Tibial nerve (tissue), 4 donors: ENCODE data around the gene EPB41.

Experiments
- EP300 ChIP-seq, 2 donors: sonication (generic); formaldehyde crosslinking; IDR thresholded peaks; one replicate each; pipeline ENCODE4 v1.6.1; 2017; ENCODE audit warnings: antibody characterized with exemption in 2 of 2, mild to moderate bottlenecking in 1 of 2
- POLR2A ChIP-seq, 2 donors: fragments of 450-650 bp; IDR thresholded peaks; one replicate each; pipeline ENCODE4 v1.6.1; 2017; ENCODE audit warnings: antibody characterized with exemption in 2 of 2, mild to moderate bottlenecking in 2 of 2, moderate library complexity in 2 of 2
- TF ChIP-seq, protein P1 (sequence below), 5 experiments: fragments of 200-600 bp in 3 of 5; fragments of 450-650 bp in 2 of 5; sonication (generic) in 3 of 5; IDR thresholded peaks; one replicate each; pipeline ENCODE4 v1.5.1; 2016 to 2019; ENCODE audit warnings: antibody characterized with exemption in 5 of 5, mild to moderate bottlenecking in 3 of 5, moderate library complexity in 2 of 5

DNA sequence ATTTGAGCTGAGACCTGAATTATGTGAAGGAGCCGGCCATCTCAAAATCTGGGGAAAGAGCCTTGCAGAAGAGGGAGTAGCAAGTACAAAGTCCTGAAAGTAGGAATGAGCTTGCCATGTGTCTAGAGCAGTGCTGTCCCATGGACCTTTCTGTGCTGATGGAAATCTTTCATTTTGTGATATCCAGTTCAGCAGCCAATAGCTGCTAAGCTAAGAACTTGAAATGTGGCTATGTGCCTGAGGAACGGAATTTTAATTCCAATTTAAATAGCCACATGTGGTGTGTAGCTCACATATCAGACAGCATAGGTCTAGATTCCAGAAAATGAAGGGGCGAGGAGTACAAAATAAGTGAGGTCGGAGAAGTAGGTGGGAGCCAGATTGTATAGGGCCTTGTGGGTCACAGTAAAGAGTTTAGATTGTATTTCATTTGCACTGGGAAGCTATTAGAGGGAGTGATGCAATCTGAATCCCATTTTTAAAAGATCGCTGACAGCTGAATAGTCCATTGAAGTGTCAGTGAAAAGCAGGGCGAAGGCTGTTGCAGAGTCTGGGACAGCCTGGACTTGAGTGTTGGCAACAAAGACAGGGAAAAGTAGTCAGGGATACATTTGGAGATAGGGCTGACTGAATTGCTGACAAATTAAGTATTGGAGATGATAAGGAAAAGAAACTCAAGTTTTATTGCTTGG lies 129.1 kb downstream of the EPB41 start:
- TF ChIP-seq, protein P1, sequence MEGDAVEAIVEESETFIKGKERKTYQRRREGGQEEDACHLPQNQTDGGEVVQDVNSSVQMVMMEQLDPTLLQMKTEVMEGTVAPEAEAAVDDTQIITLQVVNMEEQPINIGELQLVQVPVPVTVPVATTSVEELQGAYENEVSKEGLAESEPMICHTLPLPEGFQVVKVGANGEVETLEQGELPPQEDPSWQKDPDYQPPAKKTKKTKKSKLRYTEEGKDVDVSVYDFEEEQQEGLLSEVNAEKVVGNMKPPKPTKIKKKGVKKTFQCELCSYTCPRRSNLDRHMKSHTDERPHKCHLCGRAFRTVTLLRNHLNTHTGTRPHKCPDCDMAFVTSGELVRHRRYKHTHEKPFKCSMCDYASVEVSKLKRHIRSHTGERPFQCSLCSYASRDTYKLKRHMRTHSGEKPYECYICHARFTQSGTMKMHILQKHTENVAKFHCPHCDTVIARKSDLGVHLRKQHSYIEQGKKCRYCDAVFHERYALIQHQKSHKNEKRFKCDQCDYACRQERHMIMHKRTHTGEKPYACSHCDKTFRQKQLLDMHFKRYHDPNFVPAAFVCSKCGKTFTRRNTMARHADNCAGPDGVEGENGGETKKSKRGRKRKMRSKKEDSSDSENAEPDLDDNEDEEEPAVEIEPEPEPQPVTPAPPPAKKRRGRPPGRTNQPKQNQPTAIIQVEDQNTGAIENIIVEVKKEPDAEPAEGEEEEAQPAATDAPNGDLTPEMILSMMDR (IDR thresholded peaks at IDR 0.05) = no peak
- TF ChIP-seq POLR2A (IDR thresholded peaks at IDR 0.05) (no peak), EP300 (IDR thresholded peaks at IDR 0.05) (no peak)
